Neural cell (in vitro differentiated cells): Measurements from ENCODE around the gene FAM200B.

Experiments used
- EP300 ChIP-seq: fragments of 450-650 bp; conservative IDR thresholded peaks from 2 replicates; pipeline ENCODE4 v1.6.1; 2014; ENCODE audit warnings: antibody characterized with exemption, mild to moderate bottlenecking, moderate library complexity; ENCODE audit not compliant: poor library complexity, severe bottlenecking
- EZH2 ChIP-seq: fragments of 200-600, 300-800 bp; shearing (Covaris generic), sonication (generic); IDR thresholded peaks from 2 replicates; pipeline ENCODE4 v1.6.1; 2014; ENCODE audit warnings: antibody characterized with exemption, low read length, borderline replicate concordance, mild to moderate bottlenecking; ENCODE audit not compliant: insufficient read depth, poor library complexity, severe bottlenecking
- MXI1 ChIP-seq: fragments of 450-650 bp; conservative IDR thresholded peaks from 2 replicates; pipeline ENCODE4 v1.6.1; 2014; ENCODE audit warnings: antibody characterized with exemption, mild to moderate bottlenecking; ENCODE audit not compliant: poor library complexity, severe bottlenecking
- POLR2AphosphoS5 ChIP-seq: IDR thresholded peaks from 2 replicates; pipeline ENCODE4 v1.6.1; 2012
- SMC3 ChIP-seq: fragments of 450-650 bp; conservative IDR thresholded peaks from 2 replicates; pipeline ENCODE4 v1.6.1; 2014; ENCODE audit warnings: antibody characterized with exemption, mild to moderate bottlenecking, moderate library complexity; ENCODE audit not compliant: poor library complexity
- TF ChIP-seq, protein P1 (sequence below): fragments of 450-650 bp; IDR thresholded peaks from 2 replicates; pipeline ENCODE4 v1.5.1; 2014; ENCODE audit warnings: antibody characterized with exemption, mild to moderate bottlenecking, moderate library complexity; ENCODE audit not compliant: poor library complexity, severe bottlenecking
- TF ChIP-seq, protein P2 (sequence below): IDR thresholded peaks from 2 replicates; pipeline ENCODE4 v1.6.1; 2012; ENCODE audit warnings: borderline replicate concordance

DNA sequence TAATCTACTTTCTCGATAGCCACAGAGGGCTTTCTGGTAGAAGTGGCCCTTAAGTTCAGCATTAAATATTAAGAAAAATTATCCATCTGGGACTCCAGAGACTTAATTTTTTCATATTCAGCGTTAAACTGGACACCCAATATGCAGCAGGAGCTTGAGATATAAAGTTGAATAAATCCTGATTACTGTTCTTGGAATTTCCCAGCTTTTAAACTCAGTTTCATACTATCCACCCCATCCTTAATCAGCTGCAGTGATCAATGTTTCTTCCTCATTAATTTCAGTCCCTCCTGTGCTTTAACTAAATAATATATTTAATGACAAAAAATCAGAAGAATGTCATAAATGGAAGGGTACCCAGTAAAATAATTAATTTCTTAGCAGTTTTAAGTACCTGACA lies 22.8 kb upstream of the FAM200B start:
- TF ChIP-seq, protein P1, sequence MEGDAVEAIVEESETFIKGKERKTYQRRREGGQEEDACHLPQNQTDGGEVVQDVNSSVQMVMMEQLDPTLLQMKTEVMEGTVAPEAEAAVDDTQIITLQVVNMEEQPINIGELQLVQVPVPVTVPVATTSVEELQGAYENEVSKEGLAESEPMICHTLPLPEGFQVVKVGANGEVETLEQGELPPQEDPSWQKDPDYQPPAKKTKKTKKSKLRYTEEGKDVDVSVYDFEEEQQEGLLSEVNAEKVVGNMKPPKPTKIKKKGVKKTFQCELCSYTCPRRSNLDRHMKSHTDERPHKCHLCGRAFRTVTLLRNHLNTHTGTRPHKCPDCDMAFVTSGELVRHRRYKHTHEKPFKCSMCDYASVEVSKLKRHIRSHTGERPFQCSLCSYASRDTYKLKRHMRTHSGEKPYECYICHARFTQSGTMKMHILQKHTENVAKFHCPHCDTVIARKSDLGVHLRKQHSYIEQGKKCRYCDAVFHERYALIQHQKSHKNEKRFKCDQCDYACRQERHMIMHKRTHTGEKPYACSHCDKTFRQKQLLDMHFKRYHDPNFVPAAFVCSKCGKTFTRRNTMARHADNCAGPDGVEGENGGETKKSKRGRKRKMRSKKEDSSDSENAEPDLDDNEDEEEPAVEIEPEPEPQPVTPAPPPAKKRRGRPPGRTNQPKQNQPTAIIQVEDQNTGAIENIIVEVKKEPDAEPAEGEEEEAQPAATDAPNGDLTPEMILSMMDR, result no peak
- TF ChIP-seq SMC3 (no peak), EZH2 (no peak), EP300 (no peak), MXI1 (no peak), POLR2AphosphoS5 (no peak)
- TF ChIP-seq, protein P2, sequence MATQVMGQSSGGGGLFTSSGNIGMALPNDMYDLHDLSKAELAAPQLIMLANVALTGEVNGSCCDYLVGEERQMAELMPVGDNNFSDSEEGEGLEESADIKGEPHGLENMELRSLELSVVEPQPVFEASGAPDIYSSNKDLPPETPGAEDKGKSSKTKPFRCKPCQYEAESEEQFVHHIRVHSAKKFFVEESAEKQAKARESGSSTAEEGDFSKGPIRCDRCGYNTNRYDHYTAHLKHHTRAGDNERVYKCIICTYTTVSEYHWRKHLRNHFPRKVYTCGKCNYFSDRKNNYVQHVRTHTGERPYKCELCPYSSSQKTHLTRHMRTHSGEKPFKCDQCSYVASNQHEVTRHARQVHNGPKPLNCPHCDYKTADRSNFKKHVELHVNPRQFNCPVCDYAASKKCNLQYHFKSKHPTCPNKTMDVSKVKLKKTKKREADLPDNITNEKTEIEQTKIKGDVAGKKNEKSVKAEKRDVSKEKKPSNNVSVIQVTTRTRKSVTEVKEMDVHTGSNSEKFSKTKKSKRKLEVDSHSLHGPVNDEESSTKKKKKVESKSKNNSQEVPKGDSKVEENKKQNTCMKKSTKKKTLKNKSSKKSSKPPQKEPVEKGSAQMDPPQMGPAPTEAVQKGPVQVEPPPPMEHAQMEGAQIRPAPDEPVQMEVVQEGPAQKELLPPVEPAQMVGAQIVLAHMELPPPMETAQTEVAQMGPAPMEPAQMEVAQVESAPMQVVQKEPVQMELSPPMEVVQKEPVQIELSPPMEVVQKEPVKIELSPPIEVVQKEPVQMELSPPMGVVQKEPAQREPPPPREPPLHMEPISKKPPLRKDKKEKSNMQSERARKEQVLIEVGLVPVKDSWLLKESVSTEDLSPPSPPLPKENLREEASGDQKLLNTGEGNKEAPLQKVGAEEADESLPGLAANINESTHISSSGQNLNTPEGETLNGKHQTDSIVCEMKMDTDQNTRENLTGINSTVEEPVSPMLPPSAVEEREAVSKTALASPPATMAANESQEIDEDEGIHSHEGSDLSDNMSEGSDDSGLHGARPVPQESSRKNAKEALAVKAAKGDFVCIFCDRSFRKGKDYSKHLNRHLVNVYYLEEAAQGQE, result no peak
